OCI-LY3 (cell line): ENCODE results near the gene UBC.

Experiments
- H2AFZ ChIP-seq: fragments of 200-600, 300-600 bp; shearing (Covaris generic); 2 replicates; pipeline ENCODE4 v1.6.0; 2014; ENCODE audit warnings: antibody characterized with exemption, low read depth, low read length
- H3K27ac ChIP-seq: fragments of 200-600, 300-600 bp; sonication (generic); 2 replicates; pipeline ENCODE4 v1.5.1; 2014; ENCODE audit warnings: mild to moderate bottlenecking, low read length, moderate library complexity, mixed read lengths
- H3K27me3 ChIP-seq: fragments of 200-600, 300-600 bp; sonication (generic); 2 replicates; pipeline ENCODE4 v1.6.1; 2014; ENCODE audit warnings: low read depth, low read length, mixed read lengths
- H3K36me3 ChIP-seq: fragments of 200-600, 300-600 bp; sonication (generic); replicated peaks from 2 replicates; pipeline ENCODE3; 2014; ENCODE audit warnings: low read depth, low read length, mixed read lengths
- H3K4me1 ChIP-seq: fragments of 300-600, 200-600 bp; sonication (generic); 2 replicates; pipeline ENCODE4 v1.6.1; 2014; ENCODE audit warnings: low read length, mixed read lengths
- H3K4me2 ChIP-seq: fragments of 200-600, 300-600 bp; sonication (generic); 2 replicates; pipeline ENCODE4 v1.6.1; 2014; ENCODE audit warnings: low read length, mixed read lengths
- H3K4me3 ChIP-seq: fragments of 300-600, 200-600 bp; sonication (generic); 2 replicates; pipeline ENCODE4 v1.5.1; 2014; ENCODE audit warnings: antibody characterized with exemption, mild to moderate bottlenecking, low read length, moderate library complexity
- H3K79me2 ChIP-seq: fragments of 300-600, 200-600 bp; shearing (Covaris generic); 2 replicates; pipeline ENCODE4 v1.6.1; 2014; ENCODE audit warnings: mild to moderate bottlenecking, low read length, mixed read lengths
- H3K9ac ChIP-seq: fragments of 300-600, 200-600 bp; shearing (Covaris generic); 2 replicates; pipeline ENCODE4 v1.6.0; 2014; ENCODE audit warnings: mild to moderate bottlenecking, low read length, moderate library complexity
- H3K9me3 ChIP-seq: fragments of 200-600, 300-600 bp; shearing (Covaris generic); 2 replicates; pipeline ENCODE4 v1.6.1; 2014; ENCODE audit warnings: low read length, mixed read lengths; ENCODE audit not compliant: insufficient read depth
- H4K20me1 ChIP-seq: fragments of 200-600, 300-600 bp; sonication (generic); 2 replicates; pipeline ENCODE4 v1.6.1; 2016; ENCODE audit warnings: low read length, mixed read lengths; ENCODE audit not compliant: insufficient read depth
- EZH2phosphoT487 ChIP-seq: fragments of 200-600 bp; shearing (Covaris generic); IDR thresholded peaks from 2 replicates; pipeline ENCODE4 v1.6.1; 2018; ENCODE audit warnings: antibody characterized with exemption, mixed run types, low read depth
- TF ChIP-seq, protein P1 (sequence below): fragments of 200-600, 300-600 bp; sonication (generic); IDR thresholded peaks from 2 replicates; pipeline ENCODE4 v1.5.1; 2014; ENCODE audit warnings: antibody characterized with exemption, low read length, low read depth

UBC gene

DNA sequence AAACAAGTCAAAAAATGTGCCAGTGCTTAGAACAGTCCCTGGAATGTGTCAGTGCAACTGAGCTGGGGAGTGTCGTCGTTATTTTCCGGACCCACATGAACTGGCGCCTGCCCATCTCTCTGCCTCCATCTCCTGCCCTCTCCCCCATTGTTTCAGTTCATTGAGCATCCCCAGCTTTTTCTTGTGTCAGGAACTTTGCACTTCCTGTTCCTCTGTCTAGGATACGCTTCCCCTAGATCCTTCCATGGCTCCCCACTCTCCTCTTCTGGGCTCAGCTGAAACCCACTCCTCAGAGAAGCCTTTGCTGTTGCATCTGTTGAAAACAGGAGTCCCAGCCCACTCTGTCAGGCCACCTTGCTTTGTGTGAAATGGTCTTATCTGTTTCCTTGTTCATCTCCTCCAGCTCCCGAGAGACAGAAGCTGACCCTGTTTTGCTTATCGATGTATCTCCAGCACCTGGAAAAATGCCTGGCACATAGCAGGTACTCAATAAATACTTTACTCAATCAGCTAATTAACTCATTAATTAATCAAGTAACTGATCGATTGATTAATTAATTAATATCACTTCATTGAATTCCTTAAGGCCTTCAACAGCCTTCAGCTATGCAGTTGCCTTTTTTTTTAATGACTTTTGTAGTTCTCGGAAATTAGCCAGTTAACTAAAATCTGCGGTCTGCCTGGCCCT lies 48.1 kb downstream of the UBC start:
- peaks cover 13% of the 10 kb centered on the region for H4K20me1 ChIP-seq
- no peak overlapping the region for H3K4me3 ChIP-seq
- H2AFZ ChIP-seq: no peak overlapping the region
- H3K79me2 ChIP-seq: peaks cover 24% of the 10 kb centered on the region
- no peaks in the 10 kb centered on the region for H3K9me3 ChIP-seq
- H3K4me2 ChIP-seq: no peak overlapping the region
- H3K9ac ChIP-seq: no peak overlapping the region
- H3K27ac ChIP-seq: no peak overlapping the region
- peaks cover 21% of the 10 kb centered on the region for H3K4me1 ChIP-seq
- TF ChIP-seq EZH2phosphoT487: no peak
- TF ChIP-seq, protein P1, sequence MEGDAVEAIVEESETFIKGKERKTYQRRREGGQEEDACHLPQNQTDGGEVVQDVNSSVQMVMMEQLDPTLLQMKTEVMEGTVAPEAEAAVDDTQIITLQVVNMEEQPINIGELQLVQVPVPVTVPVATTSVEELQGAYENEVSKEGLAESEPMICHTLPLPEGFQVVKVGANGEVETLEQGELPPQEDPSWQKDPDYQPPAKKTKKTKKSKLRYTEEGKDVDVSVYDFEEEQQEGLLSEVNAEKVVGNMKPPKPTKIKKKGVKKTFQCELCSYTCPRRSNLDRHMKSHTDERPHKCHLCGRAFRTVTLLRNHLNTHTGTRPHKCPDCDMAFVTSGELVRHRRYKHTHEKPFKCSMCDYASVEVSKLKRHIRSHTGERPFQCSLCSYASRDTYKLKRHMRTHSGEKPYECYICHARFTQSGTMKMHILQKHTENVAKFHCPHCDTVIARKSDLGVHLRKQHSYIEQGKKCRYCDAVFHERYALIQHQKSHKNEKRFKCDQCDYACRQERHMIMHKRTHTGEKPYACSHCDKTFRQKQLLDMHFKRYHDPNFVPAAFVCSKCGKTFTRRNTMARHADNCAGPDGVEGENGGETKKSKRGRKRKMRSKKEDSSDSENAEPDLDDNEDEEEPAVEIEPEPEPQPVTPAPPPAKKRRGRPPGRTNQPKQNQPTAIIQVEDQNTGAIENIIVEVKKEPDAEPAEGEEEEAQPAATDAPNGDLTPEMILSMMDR: no peak
- H3K27me3 ChIP-seq: 0 out of 2 replicates have a peak, but pooled peaks cover 2% of the 10 kb centered on the region
- peaks cover 6% of the 10 kb centered on the region for H3K36me3 ChIP-seq

DNA sequence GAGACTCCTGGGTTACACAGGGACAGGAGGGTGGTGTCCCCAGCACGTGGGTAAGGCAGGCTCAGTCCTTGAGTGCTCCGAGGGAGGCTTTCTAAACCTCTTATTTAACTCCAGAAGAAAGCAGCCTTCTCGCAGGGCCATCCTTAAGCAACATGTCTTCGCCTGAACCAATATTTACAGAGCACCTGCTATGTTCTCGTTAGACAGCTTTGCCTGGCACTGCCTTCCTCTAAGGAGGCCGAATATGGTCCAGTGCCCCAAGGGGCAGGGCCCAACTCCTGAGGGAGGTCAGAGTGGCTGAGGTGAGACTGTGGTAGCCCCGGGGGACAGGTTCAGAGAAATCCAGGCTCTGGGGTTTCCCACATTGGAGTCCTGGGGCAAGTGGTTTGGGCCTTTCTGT lies 48.7 kb downstream of the UBC start:
- peaks cover 10% of the 10 kb centered on the region for H3K36me3 ChIP-seq
- H3K9ac ChIP-seq: no peak overlapping the region
- no peak overlapping the region for H3K4me3 ChIP-seq
- H2AFZ ChIP-seq: no peak overlapping the region
- H3K79me2 ChIP-seq: peaks cover 30% of the 10 kb centered on the region
- peaks cover 21% of the 10 kb centered on the region for H3K4me1 ChIP-seq
- H3K9me3 ChIP-seq: no peaks in the 10 kb centered on the region
- TF ChIP-seq EZH2phosphoT487: no peak
- TF ChIP-seq, protein P1: no peak
- peaks cover 13% of the 10 kb centered on the region for H4K20me1 ChIP-seq
- H3K4me2 ChIP-seq: no peak overlapping the region
- H3K27ac ChIP-seq: no peak overlapping the region
- H3K27me3 ChIP-seq: 0 out of 2 replicates have a peak, but pooled peaks cover under 1% of the 10 kb centered on the region

DNA sequence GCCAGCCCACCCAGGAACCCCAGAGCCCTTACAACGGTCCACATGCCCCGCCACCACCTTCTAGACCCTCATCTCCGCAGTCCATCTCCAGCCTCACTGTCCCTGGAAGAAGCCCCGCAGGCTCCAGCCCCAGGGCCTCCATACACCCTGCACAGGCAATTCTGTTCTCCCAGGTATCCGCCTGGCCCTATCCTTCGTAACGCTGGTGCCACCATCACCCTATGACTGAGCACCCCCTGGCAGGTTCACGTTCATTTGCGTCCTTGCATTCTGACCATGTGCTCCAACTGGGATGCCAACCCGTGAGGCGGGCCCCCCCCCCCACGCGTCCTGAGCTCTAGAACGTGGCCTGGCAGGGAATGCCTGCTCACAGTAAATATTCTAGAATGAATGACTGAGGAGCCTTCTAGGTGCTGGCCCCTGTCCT lies 50.1 kb downstream of the UBC start:
- Histone ChIP-seq H3K27me3 (no peaks in the 10 kb centered on the region), H3K9me3 (no peaks in the 10 kb centered on the region), H3K36me3 (peaks cover 16% of the 10 kb centered on the region), H2AFZ (peak overlapping the region; percentile 22; the same call in 1 of the 2 replicates), H4K20me1 (peaks cover 17% of the 10 kb centered on the region), H3K4me1 (peaks cover 21% of the 10 kb centered on the region), H3K79me2 (peaks cover 43% of the 10 kb centered on the region), H3K4me2 (peak overlapping the region; percentile 80), H3K4me3 (peak overlapping the region; percentile 95), H3K27ac (peak overlapping the region; percentile 64), H3K9ac (peak overlapping the region; percentile 75)
- no peak for TF ChIP-seq EZH2phosphoT487
- TF ChIP-seq, protein P1: no peak

DNA sequence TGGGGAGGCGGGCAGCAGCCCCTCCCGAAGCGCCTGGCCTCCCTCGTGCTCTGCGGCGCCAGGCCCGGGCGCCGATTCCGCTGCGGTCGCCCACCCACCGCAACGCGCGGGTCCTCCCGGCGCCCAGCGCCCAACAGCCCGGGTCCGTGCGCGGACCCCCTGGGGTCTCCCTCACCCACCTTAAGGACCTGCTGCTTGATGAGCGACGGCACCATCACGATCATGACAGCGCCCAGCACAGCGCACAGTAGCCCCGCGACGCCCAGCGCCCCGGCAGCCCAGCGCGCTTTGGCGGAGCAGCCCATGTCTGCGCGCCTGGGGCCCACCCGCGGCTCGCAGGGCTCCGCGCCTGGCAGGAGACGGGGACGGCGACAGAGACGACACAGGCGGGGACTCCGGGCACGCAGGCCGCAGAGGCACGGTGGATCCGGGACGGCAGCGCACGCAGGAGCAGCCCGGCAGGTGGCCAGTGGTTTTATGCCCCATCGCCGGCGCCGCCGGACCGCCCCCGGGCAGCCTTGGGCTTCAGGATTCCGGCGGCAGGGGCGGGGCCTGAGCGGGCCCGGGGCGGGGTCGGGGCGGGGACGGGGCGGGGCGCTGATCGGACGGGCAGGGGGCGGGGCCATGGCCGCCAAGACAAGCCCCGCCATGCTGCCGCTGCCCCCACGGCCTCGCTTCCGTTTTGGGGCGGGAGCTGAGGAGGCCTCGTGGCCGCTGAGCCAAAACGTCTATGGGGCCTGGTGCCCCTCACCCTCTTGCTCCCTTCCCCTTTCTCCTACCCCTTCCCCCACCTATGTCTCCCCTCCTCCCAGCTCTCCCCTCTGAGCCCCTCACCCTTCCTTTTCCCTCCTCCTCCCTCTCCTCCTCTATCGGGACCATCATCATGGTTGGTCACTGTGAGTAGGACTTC lies 50.8 kb downstream of the UBC start, which contains the start of gene SCARB1:
SCARB1 (minus strand) TSS at position 449 of the 910 bp plus-strand sequence; CDS start at position 305, 144 bp downstream.
- Histone ChIP-seq H3K79me2 (peaks cover 48% of the 10 kb centered on the region), H3K9ac (peak within 1 kb of the TSS; percentile 89), H4K20me1 (peaks cover 17% of the 10 kb centered on the region), H3K4me3 (peak within 1 kb of the TSS; percentile 95), H3K27me3 (no peaks in the 10 kb centered on the region), H3K36me3 (peaks cover 16% of the 10 kb centered on the region), H3K27ac (peak within 1 kb of the TSS; percentile 64), H3K4me2 (peak within 1 kb of the TSS; percentile 97), H3K4me1 (peaks cover 21% of the 10 kb centered on the region), H2AFZ (peak within 1 kb of the TSS; percentile 22; the same call in 1 of the 2 replicates), H3K9me3 (no peaks in the 10 kb centered on the region)
- TF ChIP-seq EZH2phosphoT487: no peak
- TF ChIP-seq, protein P1: no peak
